22Rv1 (cell line): ENCODE measurements around the gene CDK5R2.

Source experiments
- CTCF ChIP-seq: fragments of 450-650 bp; IDR thresholded peaks from 2 replicates; pipeline ENCODE4 v1.5.1; 2017; ENCODE audit warnings: mild to moderate bottlenecking
- ZFX ChIP-seq: fragments of 450-650 bp; IDR thresholded peaks from 2 replicates; pipeline ENCODE4 v1.6.1; 2017; ENCODE audit warnings: antibody characterized with exemption, borderline replicate concordance

GRCh38 chr2:218953366-218953954 lies 6.0 kb upstream of the CDK5R2 start:
- TF ChIP-seq CTCF (peak; percentile 52), ZFX (no peak)
